ENCODE measurements around the gene CCDC117.
A peak's percentile ranks its signal among the peaks of the same experiment; 100 is the strongest.

CCDC117 gene

GRCh38 chr22:28795932-28796856, 23.7 kb downstream of the CCDC117 start:
- in situ Hi-C loops (cut with MboI; ENCODE audit: low pct_unique_long_range_greater_than_20kb, low sequenced_read_pairs, unreplicated experiment) = no loop called here
- TF ChIP-seq, protein P1, sequence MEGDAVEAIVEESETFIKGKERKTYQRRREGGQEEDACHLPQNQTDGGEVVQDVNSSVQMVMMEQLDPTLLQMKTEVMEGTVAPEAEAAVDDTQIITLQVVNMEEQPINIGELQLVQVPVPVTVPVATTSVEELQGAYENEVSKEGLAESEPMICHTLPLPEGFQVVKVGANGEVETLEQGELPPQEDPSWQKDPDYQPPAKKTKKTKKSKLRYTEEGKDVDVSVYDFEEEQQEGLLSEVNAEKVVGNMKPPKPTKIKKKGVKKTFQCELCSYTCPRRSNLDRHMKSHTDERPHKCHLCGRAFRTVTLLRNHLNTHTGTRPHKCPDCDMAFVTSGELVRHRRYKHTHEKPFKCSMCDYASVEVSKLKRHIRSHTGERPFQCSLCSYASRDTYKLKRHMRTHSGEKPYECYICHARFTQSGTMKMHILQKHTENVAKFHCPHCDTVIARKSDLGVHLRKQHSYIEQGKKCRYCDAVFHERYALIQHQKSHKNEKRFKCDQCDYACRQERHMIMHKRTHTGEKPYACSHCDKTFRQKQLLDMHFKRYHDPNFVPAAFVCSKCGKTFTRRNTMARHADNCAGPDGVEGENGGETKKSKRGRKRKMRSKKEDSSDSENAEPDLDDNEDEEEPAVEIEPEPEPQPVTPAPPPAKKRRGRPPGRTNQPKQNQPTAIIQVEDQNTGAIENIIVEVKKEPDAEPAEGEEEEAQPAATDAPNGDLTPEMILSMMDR (IDR thresholded peaks at IDR 0.05; ENCODE audit: extremely low read depth, insufficient read depth, missing control alignments) = no peak
- peak; percentile 37 for DNase-seq (ENCODE audit: low spot score)

GRCh38 chr22:28798810-28799605, 26.5 kb downstream of the CCDC117 start:
- peak; percentile 57 for DNase-seq (ENCODE audit: low spot score)
- TF ChIP-seq, protein P1 (IDR thresholded peaks at IDR 0.05; ENCODE audit: extremely low read depth, insufficient read depth, missing control alignments) = no peak
- in situ Hi-C loops (cut with MboI; ENCODE audit: low pct_unique_long_range_greater_than_20kb, low sequenced_read_pairs, unreplicated experiment) = no loop called here

DNA sequence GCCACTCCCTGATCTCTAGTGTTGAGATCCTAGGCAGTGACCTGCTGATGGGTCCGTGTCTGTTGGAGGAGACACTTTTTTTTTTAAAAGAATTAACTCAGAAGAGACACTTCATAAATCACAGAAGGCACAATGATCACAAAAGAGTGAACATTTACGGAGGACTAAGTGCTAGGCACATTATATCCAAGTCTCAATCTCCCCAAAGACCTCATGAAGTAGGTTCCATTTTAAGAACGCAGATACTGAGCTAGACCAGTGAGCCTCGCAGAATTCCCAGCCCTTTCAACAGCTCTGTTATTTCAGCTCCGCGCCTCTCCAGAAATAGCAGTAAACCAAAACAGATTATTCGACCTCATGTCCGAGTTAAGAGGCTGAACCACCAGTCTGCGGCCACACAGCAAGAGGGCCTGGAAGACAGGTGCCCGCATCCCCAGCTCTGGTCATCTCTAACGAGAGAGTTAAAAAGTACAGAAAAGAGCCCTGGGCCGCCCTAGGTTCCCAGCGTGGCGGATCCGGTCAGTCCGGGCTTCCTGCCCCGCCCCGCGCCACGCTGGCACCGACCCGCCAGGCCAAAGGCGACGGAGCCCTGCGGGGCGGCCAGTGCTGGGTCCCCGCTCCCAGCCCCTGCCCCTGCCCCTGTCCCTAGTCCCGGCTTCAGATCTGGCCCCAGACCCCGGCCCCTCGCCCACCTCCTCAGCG, 27.3 kb downstream of the CCDC117 start:
- TF ChIP-seq, protein P1 (IDR thresholded peaks at IDR 0.05; ENCODE audit: extremely low read depth, insufficient read depth, missing control alignments) = no peak
- no peak for DNase-seq (ENCODE audit: low spot score)
- in situ Hi-C loops (cut with MboI; ENCODE audit: low pct_unique_long_range_greater_than_20kb, low sequenced_read_pairs, unreplicated experiment) = no loop called here

DNA sequence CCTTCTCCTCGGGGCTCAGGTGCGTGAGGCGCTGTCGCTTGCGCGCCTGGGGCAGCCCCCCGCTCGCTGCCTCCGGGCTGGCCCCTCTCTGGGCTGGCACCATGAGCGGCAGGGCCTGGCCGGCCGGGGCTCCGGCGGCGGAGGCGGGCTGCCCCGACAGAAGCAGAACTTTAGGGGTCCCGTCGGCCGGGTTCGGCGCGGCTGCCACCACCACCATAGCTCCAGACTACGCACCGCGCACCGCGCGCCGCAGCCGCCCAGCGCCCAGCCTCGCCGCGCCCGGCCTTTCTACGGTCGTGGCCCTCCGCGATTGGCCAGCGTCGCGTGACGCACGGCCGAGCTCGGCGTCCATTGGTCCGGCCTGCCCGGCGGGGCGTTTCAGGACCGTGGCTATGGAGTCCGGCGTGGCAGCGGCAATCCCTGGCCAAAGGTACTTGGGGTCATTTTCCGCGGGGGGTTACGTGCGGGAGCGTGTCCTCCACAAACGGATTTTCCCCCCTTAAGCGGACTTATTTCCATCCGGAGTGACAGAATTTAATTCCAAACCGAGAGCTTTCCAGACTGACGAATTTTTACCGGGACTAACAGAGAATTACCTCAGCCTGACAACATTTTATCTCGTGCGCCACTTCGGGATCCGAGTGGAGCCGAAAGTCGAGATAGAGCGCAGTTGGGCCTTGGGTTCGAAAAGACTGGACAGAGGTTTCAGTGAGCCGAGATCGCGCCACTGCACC, 28.0 kb downstream of the CCDC117 start, which contains the start of gene XBP1:
TSS of gene XBP1 (minus strand) at position 262 of the 734 bp plus-strand sequence.
- TF ChIP-seq, protein P1 (IDR thresholded peaks at IDR 0.05; ENCODE audit: extremely low read depth, insufficient read depth, missing control alignments) = no peak
- DNase-seq (ENCODE audit: low spot score) = peak; percentile 98
- in situ Hi-C loops (cut with MboI; ENCODE audit: low pct_unique_long_range_greater_than_20kb, low sequenced_read_pairs, unreplicated experiment) = no loop called here

GRCh38 chr22:28801845-28802594, 29.5 kb downstream of the CCDC117 start:
- DNase-seq (ENCODE audit: low spot score) = peak; percentile 39
- TF ChIP-seq, protein P1 (IDR thresholded peaks at IDR 0.05; ENCODE audit: extremely low read depth, insufficient read depth, missing control alignments) = no peak
- in situ Hi-C loops (cut with MboI; ENCODE audit: low pct_unique_long_range_greater_than_20kb, low sequenced_read_pairs, unreplicated experiment) = no loop called here

All from GM13977 (cell line).